G401.6 (cell line): Measurements from ENCODE around the gene FRK.

Experiments
- FAIRE-seq: peaks from 2 replicates; lab custom pipeline; 2012; peaks lifted over from hg19 to GRCh38; lab: Jason Lieb, UNC

FRK gene

DNA sequence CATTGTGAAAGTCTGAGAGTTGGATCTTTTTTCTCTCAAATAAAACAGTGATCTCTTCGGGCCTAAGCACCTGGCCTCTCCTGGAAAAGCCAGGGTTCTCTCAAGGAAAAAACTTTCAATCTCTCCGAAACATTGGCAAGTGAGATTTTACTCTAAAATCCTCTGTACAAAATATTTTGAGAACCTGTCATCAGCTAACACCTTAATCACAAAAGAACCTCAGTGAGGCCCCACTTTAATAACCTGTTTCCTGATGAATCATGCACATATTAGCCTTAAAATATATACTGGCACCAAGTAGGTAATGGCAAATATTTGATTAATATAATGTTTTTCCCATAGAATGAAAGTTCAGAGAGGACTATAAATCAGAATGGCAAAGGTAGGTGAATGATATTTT, 177.9 kb downstream of the FRK start:
- FAIRE-seq: no peak

DNA sequence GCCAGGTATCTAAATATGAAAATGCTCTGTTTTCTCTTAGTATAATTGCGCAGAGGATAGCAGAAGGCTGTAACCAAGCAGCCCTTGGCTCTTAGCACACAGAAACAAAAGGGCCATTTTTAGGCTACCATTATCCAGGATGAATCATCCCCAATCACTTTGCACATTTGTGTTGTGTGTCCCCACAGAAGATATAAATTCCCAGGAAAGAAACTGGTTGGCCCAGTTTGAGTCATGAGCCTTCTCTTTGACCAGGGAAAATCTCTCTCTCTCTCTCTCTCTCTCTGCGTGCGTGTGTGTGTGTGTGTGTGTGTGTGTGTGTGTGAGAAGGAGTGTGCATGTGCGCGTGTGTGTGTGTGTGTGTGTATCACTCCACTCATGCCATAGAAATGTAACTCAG, 178.5 kb downstream of the FRK start:
- no peak for FAIRE-seq
